Left colon (tissue), 2 donors: ENCODE results near the gene GJB6. TPM values are rescaled to one million over a fixed set of nuclear protein-coding genes. Genes with fewer than 3 reads are reported as not detected.
"Not testable (repeated sequence)": the region's sequence is repeated elsewhere in the genome, so short reads cannot be mapped to it uniquely, and the experiment has no call there.

ENCODE experiments used
- ATAC-seq: fragments of 200-7000 bp; cut with Tn5 transposase; one replicate; pipeline ENCODE4 v1.9.1; 2020; ENCODE audit warnings: mild to moderate bottlenecking, moderate library complexity
- DNase-seq, 2 donors: peaks; one replicate each; pipeline ENCODE4 v3.0.0-alpha.2; 2020
- intact Hi-C, 2 donors: fragments of 100-400 bp; cut with DNase I in 1 of 2; cut with micrococcal nuclease in 1 of 2; formaldehyde crosslinking; loops; one replicate each; pipeline versions ENCODE4 v1.11.2 to v1.14.0; 2022; cut with DNase I, micrococcal nuclease
- long read RNA-seq: library from polyadenylated mRNA; unstranded; transcript quantifications from one replicate; pipeline ENCODE4 v2.0.0, GENCODE V29; 2021
- total RNA-seq, 2 donors: library from RNA; stranded (reverse); fragmentation: NEBNext Ultra II Directional; extraction: Animal tissue kit (Norgen Biotek cat#: 25700); gene quantifications; one replicate each; pipeline ENCODE4 v1.2.1, GENCODE V29; 2021
- donor health status: DM: no; HTN: no; CAD: no.
- donor health status: DM: yes; HTN: yes; CAD: no.

The GJB6 gene
- total RNA-seq = not detected
- long read RNA-seq = 0 reads

DNA sequence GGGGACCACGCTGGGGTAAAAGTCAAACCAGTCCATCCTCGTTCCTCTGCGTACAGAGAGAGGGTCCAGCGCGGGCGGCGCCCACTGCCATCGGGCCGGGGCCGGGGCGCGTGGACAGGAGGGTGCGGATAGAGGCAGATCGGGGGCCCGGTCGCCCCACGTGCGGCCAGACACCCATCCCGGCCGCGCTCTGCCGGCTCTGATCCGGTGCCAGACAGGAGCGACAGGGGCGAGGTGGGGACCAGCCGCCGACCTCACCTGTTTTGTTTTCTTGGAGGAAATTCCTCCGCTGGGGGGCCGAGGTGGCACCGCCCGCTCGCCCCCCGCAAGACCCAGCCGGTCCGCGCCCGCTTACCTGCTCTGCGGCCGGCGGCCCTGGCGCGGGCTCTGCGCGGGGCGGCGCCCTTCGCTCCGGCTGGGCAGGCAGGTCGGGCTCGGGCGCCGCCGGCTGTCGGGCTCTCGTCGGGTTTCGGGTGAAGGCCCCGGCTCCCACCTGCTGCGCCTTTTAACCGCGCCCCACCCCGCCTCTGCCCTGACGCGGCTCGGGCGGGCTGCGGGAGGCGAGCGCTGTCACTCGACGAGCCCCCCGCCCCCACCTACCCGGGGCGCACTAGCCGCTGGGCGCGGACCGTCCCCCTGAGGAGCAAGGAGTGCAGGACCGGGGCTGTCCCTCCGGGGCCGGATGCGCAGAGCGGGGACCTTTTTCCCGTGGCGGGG is at the start of gene GJB6:
Gene GJB6, minus strand, starts transcription at position 481 of the 717 bp plus-strand sequence. CDS start 8,839 bp downstream, outside the sequence.
- intact Hi-C loops = no loop called here
- peak; percentile 78 for ATAC-seq

DNA sequence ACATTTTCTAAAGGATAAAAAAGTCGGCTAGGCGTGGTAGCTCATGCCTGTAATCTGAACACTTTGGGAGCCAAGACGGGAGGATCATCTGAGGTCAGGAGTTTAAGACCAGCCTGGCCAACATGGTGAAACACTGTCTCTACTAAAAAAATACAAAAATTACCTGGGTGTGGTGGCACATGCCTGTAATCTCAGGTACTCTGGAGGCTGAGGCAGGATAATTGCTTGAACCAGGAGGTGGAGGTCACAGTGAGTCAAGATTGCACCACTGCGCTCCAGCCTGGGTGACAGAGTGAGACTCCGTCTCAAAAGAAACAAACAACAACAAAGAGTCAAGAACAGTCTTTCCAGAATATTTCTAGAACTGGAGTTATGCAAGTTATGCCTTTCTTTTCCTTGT is 44.8 kb upstream of the GJB6 start:
- ATAC-seq, intact Hi-C loops, DNase-seq: not testable (repeated sequence)

More for the DNA sequence above, at the start of gene GJB6:
- peak in 1 of 2 donors; percentile 33 for DNase-seq

DNA sequence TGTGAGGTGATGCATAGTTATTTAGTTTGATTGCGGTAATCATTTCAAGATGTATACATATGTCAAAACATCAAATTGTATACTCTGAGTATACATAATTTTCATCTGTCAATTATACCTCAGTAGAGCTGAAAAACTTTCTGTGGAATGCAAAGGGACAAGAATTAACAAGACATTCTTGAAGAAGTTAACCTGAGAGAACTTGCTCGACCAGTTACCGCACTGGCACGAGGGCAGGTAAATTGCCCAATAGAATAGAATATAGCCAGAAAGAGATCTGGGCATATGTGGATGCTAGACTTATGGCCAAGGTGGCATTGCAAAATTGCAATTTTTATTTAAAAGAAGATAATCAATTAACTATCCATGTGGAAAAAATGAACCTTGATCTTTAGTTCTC is 42.3 kb upstream of the GJB6 start:
- intact Hi-C loops = no loop called here
- DNase-seq (no peak), ATAC-seq (no peak)

DNA sequence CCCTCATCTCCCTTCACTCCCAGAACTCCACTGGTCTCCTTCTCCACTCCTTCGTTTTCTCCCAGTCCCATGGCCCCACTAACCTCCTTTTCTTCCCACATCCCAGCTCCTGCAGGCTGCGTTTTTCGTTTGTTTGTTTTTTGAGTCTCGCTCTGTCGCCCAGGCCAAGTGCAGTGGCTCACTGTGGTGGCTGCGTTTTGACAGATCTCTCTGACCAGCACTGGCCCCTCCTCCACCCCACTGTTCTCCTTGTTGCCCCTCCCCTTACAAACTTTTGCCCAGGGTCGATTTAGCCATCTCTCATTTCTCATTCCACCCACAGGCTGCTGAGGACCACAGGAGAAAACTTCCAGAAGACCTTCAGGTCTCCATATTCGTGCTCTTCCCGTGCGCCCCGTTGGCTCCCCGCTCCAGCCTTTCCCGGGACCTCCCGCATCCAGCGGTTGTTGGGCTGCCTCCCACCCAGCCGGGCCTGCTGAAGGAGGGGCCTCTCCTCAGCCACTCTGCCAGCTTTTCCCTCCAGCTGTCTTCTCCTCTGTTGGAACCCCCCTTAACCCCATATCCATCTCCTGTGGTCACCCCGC is 40.6 kb upstream of the GJB6 start:
- no peak for ATAC-seq
- intact Hi-C loops = no loop called here

DNA sequence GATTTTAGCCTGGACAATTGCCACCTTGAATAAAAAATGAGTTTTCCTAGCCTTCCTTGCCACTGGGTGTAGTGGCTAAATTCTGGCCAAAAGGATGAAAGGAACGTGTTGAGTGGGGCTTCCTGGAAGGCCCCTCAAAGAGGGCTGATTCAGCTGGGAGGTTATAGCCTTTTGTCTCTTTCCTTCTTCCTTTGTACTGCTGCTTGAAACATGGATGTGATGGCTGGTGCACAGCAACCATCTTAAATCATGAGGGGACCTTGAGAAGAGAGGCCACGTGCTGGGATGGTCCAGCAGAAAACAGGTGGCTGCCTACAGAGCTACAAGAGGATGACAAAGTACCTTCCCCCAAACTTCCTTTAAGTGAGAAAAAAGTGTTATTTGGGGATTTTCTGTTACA is 40.0 kb upstream of the GJB6 start:
- DNase-seq = no peak
- no peak for ATAC-seq
- intact Hi-C loops = no loop called here

More for the DNA sequence above, 40.6 kb upstream of the GJB6 start:
- DNase-seq = no peak

DNA sequence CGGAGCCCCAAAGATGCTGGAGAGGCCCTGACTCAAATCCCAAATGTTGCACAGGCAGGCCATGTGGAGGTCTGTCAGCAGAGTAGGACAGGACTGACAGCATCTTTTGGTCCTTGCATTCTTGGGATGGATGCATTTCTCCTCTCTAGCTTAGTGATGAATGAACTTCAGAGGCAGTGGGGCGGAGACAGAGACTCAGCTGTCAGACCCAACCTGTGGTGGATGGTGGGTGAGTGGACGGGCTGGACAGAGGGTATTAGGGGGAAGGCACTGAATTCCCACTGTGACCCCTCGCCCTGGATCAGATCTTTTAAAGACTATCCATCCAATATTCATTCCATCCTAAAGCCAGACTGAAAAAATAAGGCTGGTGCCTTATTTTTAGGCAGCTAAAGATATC is 39.3 kb upstream of the GJB6 start:
- ATAC-seq (no peak), DNase-seq (no peak)
- intact Hi-C loops = no loop called here

DNA sequence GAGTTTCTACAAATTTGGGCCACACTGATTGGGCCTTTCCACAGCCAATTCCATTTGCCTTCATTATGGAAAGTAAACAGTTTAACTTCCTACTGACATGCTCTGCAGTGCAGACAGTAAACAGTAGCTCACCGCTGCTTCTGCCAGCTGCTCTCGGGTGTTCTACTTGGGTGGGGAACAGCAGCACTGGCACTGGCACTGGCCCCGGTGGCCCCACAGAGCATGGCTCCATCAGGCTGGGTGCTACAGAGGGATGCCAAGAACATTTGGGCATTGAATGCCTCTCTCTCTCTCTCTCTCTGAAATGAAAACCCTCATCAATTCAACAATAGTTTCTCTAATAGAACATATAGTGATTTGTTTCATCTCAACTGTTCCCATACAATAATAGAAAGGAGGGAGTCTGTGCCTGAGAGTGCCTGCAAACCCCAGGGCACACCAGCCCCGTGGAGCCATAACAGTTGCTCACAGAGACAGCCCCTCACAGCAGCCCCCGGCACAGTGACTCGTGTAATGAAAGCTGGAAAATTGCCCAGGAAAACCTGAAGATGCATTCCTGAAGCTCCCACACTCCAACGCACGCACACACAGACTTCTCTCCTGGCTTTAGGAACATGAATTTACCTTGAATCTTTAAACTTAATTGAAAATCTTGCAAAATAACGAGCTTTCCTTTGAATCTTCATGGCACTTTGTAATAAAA is 38.2 kb upstream of the GJB6 start:
- intact Hi-C loops = no loop called here
- DNase-seq = no peak

DNA sequence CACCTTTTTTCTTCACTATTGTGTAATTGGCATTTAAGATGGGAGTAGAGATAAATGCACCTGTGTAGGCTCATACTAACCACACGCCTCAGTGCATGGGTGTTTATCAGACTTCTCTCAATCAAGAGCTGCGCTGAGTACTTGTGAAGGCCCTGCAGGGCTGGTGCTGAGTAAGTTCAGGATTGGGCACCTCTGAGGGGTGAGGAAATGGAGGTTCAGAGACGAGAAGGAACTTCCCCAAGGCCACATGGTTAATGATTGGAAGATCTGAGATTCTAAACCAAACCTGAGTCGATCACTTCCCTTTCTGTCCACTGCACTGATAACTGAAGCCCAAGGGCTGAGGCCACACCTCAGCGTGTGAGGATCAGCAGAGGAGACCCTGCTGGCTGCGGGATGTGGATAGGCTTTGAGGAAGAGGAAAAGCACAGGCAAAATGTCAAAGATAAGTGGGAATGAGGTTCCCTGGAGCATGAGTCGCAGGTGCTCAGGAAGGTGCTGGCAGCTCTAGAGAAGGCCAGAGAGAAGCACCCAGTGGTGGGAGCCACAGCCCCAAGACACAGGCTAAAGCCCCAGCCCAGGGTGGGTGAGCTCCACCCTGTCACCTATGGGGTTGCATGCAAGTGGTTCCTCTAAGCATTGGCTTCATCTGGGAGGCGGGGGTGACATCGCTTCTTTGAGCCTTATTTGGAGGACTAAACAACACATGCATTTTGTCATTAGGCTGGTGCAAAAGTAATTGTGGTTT is 32.3 kb upstream of the GJB6 start:
- ATAC-seq = peak; percentile 51
- no peak for DNase-seq
- intact Hi-C loops = no loop called here

More for the DNA sequence above, 38.2 kb upstream of the GJB6 start:
- peak; percentile 57 for ATAC-seq

DNA sequence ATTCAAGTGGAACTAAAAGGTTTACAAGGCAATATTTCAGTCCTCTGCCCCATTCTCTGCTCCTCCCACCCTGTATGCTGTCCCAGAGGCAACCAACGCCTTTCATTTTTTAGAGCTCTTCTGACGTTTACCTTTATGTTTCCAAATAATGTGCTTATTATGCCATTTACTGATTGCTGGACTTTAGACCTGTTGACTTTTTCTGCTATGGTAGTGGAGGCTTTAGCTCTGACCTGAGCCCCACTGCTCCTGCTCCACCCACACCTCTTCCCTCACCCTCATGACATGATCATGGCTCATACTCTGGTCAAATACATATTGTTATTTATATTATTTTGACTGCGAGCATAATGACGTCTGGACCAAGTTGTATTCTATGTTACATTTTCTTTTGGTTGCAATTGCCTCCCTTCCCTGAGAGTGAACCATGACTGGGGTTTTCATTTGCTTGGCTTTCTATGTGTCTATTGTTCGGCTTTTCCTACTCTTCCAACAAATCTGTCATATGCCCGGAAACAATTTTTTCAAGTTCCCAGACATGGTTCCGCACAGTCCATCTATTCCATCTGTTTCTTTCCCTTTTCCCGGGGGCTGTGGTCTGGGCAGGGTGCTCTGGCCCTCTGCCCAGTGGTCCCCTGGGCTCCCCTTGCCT is 31.4 kb upstream of the GJB6 start:
- DNase-seq (no peak), ATAC-seq (peak; percentile 96)
- intact Hi-C loops = no loop called here

DNA sequence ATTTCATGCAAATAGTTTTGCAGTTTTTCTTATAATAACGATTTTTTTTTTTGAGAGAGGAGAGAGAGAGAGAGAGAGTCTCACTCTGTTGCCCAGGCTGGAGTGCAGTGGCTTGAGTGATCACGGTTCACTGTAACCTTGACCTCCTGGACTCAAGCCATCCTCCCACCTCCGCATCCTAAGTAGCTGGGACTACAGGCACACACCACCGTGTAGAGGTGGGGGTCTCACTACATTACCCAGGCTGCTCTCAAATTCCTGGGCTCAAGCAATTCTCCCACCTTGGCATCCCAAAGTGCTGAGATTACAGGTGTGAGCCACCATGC is 26.8 kb upstream of the GJB6 start:
- intact Hi-C loops = no loop called here
- ATAC-seq (no peak), DNase-seq (no peak)

DNA sequence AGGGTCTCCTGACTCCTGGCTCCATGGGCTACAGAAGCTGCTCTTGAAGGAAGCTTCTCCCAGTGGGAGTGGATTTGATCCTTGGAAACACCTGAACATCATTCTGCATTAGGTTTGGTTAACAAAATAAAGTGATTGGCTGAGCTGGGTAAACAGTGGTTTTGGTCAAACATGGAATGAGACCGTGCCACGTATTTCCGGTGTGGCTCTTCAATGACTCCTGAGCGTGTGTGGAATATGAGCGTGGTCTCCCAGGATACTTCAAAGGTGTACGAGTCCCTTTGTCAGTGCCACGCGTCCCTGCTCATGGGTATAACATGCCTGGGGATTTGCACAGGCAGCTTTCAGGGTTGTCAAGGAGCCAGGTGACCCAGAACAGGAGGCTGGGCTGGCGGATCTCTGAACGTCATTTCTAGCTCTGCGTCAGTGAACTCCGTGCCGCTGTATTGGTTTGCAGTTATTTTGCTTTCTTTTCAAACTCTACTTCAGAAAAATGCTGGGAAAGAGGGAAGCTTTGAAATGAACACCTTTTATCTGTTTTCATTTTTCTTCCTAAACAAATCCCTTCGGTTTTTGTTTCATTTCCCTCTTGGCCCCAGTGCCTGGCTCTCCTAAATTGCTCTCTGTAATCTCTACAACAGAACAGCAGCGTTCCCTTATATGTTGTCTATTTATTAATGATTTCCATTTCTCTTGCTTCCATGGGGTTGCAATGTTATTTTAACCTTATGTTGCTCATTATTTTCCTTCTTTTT is 26.3 kb upstream of the GJB6 start:
- ATAC-seq = no peak
- DNase-seq = no peak
- intact Hi-C loops = no loop called here

DNA sequence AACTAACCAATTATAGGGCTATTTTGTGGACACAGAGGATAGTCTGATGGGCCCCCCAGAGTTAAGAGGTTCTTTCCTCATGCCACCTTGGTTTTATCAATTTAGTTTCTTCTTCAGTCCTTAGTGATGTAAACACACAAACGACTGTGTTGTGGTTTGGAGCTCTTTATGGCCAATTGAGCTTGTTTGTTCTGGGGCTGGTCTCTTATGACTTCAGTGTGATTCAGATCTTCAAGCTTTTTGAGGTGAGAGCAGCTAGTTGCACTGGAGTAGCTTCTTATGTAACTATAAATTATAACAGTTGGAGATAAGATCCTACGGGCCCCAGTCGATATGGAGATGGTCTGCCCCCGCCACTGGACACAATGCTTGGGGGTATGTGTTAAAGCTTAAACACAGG is 22.0 kb upstream of the GJB6 start:
- intact Hi-C loops = no loop called here
- DNase-seq (no peak), ATAC-seq (no peak)

DNA sequence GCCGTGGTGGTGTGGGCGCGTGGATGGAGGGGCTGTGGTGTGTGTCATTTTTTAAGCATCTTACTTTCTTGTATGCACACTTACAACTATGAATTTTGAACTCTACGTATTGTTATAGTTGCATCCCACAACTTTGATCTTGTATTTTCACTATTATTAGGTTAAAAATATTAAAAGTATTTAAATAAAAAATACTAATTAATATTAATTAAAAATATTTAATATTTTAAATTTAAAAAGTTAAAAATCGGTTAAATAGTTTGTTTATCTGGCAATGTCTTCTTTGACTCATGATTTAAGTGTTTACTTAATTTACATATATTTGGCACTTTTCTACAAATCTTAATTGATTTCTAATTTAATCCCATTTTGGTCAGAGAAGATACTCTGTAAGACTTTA is 17.8 kb upstream of the GJB6 start:
- intact Hi-C loops = no loop called here
- ATAC-seq (no peak), DNase-seq (no peak)

DNA sequence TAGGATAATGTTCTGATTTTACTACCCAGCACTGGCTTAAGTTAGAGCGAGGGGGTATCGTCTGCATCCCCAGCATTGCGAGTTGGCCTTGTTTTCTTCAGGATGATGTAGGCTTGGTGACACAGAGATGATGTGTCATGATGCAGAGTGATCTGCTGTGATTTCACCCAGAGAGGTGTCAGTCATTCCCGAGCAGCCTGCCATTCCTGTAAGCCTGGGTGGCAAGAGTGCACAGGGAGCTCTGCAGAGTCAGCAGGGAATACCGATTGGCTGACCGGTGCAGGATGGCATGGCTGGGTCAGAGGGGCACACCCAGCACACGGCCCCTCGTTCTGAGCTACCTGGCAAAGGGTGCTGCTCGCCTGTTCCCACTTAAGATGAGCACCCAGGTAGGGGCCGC is 15.8 kb upstream of the GJB6 start:
- no peak for DNase-seq
- no peak for ATAC-seq
- intact Hi-C loops = no loop called here

DNA sequence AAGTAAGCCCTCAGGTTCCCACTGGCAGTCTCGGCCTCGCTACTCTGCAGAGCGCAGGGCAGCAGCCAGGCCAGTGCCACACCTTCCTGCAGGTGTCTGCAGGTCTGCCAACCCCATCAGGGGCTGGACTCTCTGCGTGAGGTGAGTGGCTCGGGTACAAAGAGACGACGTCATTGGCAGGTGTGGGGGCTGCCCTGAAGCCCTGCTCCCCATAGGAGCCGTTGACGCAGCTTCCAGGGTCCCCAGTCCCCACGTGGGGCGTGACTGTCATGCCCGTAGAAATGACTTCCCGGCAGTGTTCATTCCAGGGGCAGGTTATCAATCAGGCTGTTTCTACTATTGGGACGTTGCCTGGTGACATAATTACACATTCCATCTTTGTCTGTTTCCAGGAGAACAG is 15.3 kb upstream of the GJB6 start:
- DNase-seq (peak in 1 of 2 donors; percentile 15), ATAC-seq (peak; percentile 67)
- intact Hi-C loops = no loop called here

DNA sequence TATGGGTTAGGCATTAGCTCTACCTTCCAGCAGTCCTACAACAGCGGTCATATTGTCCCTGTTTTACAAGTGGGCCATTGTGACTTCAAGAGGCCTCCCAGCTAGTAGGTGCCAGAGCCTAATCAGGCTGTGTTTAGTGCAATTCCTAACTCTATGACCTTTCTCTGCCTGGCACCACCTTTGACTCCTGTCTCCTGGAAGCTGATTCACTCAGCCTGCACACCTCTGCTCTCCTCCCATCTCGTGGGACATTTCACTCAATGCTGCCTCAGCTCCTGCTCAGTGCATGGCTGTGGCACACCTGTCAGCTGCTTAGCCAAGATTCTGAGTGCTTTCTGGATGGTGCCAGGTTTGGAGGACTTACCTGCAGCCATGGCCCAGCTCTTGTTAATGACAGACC is 9.5 kb upstream of the GJB6 start:
- intact Hi-C loops = no loop called here
- DNase-seq = no peak
- no peak for ATAC-seq

DNA sequence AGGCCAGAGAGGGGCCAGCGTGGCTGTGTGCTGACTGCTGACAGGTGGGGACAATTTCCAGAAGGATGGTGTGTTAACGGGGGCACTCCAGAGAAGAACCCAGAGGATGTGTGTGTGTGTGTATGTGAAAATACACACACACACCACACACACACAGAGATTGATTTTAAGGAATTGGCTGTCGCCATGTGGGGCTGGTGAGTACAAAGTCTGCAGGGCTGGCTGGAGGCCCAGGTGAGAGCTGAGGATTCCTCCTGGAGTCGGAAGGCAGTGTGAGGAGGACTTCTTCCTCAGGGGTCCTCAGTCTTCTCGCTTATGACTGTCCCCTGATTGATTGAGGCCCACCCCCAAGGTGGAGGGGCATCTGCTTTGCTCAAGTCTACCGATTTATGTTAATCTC is 7.6 kb upstream of the GJB6 start:
- intact Hi-C loops = no loop called here
- ATAC-seq (peak; percentile 48), DNase-seq (no peak)

DNA sequence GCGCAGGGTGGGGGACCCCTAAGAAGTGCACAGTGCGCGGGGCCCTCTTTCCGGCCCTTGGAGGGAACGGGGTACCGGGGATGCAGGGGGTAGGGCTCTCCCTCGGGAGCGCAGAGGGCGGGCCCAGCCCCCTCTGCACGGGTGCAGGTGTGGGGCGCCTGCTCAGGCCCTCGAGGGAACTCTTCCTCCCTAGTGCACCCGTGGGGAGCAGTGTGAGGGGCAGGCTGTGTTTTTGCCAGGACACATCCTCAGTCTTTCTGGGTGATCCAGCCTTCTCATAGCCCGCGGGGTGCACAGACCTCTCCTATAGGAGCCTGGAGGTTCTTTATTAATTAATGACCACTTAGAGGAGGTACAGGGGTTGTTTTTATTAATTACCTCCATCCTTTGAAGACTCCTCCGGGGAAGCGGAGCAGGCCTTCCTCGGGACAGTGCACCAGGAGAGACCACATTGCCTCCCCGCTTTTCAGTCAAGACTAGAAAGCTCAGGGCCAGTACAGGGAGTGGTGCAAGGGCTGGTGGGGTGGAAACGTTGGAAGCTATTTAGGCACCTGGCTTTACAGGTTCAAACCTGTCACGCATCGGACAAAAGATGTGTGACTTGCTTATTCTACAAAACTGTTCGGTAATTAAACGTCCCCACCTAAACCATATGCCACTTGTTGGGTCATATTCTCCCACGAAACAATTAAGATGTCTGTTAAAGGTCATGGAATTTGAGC is 598 bp upstream of the GJB6 start:
- ATAC-seq (no peak), DNase-seq (no peak)
- intact Hi-C loops = no loop called here
